ENCODE measurements around the gene DYNLL1.

GRCh38 chr12:120544691-120545090, 48.8 kb downstream of the DYNLL1 start:
- no peak for TF ChIP-seq CTCF (IDR thresholded peaks at IDR 0.05)
- no peak for TF ChIP-seq EZH2phosphoT487 (IDR thresholded peaks at IDR 0.05)

Data from neural progenitor cell (in vitro differentiated cells).